NK-92 treated with Interleukin-12 subunit alpha and Interleukin-12 subunit beta, amount 100 ng/mL, for 24 hours (cell line): ENCODE measurements around the gene IGFBP6.
"Not testable (repeated sequence)": the region's sequence is repeated elsewhere in the genome, so short reads cannot be mapped to it uniquely, and the experiment has no call there.

Experiments
- DNase-seq: peaks from one replicate; lab custom pipeline; 2025; lab: John Stamatoyannopoulos, UW

IGFBP6 gene

GRCh38 chr12:53096759-53097158 is 708 bp upstream of the IGFBP6 start:
- no peak for DNase-seq

GRCh38 chr12:53097207-53097563 is 282 bp upstream of the IGFBP6 start:
- DNase-seq: no peak

- no peak for DNase-seq
Measured at GRCh38 chr12:53098354-53098981, 1.0 kb downstream of the IGFBP6 start.

GRCh38 chr12:53099071-53099882 is 1.8 kb downstream of the IGFBP6 start:
- peak; percentile 60 for DNase-seq

- no peak for DNase-seq
Measured at GRCh38 chr12:53100466-53101151, 3.1 kb downstream of the IGFBP6 start.

GRCh38 chr12:53101266-53101665 is 3.8 kb downstream of the IGFBP6 start:
- no peak for DNase-seq

GRCh38 chr12:53101931-53102781 is 4.7 kb downstream of the IGFBP6 start:
- DNase-seq: no peak

GRCh38 chr12:53102883-53103807 is 5.7 kb downstream of the IGFBP6 start, which contains the start of gene SOAT2:
TSS of gene SOAT2 (plus strand) at chr12:53103486. CDS start at chr12:53103578, 92 bp downstream.
- DNase-seq: no peak

GRCh38 chr12:53103860-53104305 is 6.4 kb downstream of the IGFBP6 start:
- no peak for DNase-seq

- no peak for DNase-seq
Measured at GRCh38 chr12:53105256-53105655, 7.8 kb downstream of the IGFBP6 start.

GRCh38 chr12:53105712-53106439 is 8.4 kb downstream of the IGFBP6 start:
- DNase-seq: no peak

GRCh38 chr12:53107122-53107521 is 9.7 kb downstream of the IGFBP6 start:
- no peak for DNase-seq

- DNase-seq: not testable (repeated sequence)
Measured at GRCh38 chr12:53112431-53112830, 15.0 kb downstream of the IGFBP6 start.

- no peak for DNase-seq
Measured at GRCh38 chr12:53113136-53113705, 15.8 kb downstream of the IGFBP6 start.

- DNase-seq: no peak
Measured at GRCh38 chr12:53113951-53114350, 16.5 kb downstream of the IGFBP6 start.

GRCh38 chr12:53115112-53115890 is 17.8 kb downstream of the IGFBP6 start:
- DNase-seq: no peak

- DNase-seq: no peak
Measured at GRCh38 chr12:53115891-53116648, 18.6 kb downstream of the IGFBP6 start.

- DNase-seq: no peak
Measured at GRCh38 chr12:53118751-53119300, 21.4 kb downstream of the IGFBP6 start.
